GM13976 (cell line): ENCODE measurements around the gene DQX1.
A peak's percentile ranks its signal among the peaks of the same experiment; 100 is the strongest.

Experiments used
- DNase-seq: peaks from one replicate; pipeline ENCODE4 v3.0.0; 2012; ENCODE audit warnings: low spot score
- in situ Hi-C: fragments of 300-500 bp; cut with MboI; formaldehyde crosslinking; loops from one replicate; pipeline ENCODE4 v1.12.0; 2022; ENCODE audit warnings: low sequenced_read_pairs, mixed read lengths, inconsistent platforms; ENCODE audit not compliant: unreplicated experiment
- TF ChIP-seq, protein P1 (sequence below): IDR thresholded peaks from 2 replicates; pipeline ENCODE4 v1.5.1; 2012; ENCODE audit warnings: borderline replicate concordance, mild to moderate bottlenecking; ENCODE audit not compliant: insufficient read depth; ENCODE audit errors: extremely low read depth, missing control alignments, control extremely low read depth

Gene DQX1

DNA sequence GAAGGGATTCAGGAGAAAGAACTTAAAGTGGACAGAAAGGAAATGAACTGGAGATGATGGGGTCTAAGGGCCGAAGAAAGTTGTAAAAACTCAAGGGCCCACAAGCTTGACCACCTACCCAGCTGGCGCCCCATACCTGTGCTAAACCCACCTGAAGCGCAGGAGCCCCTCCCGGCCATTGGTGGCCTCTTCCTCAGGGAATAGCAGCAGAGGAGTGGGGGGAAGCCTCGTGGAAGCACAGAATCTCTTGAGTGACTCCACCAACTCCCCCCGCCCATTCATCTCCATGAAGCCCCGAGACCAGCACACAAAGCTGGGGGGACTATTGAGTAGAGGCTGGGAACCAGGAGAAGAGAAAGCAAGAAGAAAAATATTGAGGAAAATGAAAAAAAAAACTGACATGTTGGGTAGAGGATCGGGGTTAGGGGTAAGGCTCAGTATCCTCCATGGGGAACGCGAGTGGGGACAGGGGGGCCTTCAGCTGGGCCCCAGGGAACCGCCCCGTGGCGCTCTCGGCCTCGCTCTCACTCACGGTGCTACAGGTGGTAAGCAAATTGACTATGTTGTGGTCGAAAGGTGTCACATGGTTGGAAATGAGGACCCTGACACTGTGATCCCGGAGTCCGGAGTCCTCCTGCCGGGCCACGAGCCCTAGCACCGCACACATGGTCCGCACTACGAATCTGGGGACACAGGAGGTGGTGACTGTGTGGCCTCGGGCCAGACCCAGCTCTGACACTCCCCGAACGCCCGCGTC lies 2.7 kb upstream of the DQX1 start:
- DNase-seq: no peak
- in situ Hi-C loops: no loop called here
- TF ChIP-seq, protein P1, sequence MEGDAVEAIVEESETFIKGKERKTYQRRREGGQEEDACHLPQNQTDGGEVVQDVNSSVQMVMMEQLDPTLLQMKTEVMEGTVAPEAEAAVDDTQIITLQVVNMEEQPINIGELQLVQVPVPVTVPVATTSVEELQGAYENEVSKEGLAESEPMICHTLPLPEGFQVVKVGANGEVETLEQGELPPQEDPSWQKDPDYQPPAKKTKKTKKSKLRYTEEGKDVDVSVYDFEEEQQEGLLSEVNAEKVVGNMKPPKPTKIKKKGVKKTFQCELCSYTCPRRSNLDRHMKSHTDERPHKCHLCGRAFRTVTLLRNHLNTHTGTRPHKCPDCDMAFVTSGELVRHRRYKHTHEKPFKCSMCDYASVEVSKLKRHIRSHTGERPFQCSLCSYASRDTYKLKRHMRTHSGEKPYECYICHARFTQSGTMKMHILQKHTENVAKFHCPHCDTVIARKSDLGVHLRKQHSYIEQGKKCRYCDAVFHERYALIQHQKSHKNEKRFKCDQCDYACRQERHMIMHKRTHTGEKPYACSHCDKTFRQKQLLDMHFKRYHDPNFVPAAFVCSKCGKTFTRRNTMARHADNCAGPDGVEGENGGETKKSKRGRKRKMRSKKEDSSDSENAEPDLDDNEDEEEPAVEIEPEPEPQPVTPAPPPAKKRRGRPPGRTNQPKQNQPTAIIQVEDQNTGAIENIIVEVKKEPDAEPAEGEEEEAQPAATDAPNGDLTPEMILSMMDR: peak; percentile 4

GRCh38 chr2:74527741-74528140 lies 1.7 kb upstream of the DQX1 start:
- DNase-seq: no peak
- in situ Hi-C loops: no loop called here
- TF ChIP-seq, protein P1: no peak

DNA sequence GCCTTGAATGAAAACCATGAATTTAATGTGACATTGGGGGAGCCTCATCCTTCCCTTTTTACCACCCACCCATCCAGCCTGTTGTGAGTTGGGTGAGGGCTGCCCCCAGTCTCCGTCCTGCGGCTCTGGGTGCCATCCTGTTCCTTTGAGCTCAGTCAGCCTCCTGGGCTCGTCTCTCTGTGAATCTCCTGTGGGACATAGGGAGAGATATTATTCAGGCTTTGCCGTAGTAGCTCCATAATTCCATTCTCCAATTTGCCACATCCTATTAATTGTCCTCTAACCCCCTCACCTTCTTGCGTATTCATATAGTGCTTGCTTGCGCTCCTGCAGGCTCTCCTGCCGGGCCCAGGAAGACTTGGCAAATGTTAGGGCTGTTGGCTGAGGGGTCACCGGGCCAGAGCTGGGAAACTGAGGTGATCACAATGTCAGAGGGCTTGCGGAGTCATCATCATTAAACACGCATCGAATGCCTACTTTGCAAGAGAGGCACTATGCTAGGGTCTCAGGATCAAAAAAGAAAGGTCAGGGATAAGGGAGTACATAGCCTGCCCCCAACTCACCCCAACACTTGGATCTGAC lies 709 bp upstream of the DQX1 start:
- TF ChIP-seq, protein P1: no peak
- in situ Hi-C loops: no loop called here
- DNase-seq: no peak

DNA sequence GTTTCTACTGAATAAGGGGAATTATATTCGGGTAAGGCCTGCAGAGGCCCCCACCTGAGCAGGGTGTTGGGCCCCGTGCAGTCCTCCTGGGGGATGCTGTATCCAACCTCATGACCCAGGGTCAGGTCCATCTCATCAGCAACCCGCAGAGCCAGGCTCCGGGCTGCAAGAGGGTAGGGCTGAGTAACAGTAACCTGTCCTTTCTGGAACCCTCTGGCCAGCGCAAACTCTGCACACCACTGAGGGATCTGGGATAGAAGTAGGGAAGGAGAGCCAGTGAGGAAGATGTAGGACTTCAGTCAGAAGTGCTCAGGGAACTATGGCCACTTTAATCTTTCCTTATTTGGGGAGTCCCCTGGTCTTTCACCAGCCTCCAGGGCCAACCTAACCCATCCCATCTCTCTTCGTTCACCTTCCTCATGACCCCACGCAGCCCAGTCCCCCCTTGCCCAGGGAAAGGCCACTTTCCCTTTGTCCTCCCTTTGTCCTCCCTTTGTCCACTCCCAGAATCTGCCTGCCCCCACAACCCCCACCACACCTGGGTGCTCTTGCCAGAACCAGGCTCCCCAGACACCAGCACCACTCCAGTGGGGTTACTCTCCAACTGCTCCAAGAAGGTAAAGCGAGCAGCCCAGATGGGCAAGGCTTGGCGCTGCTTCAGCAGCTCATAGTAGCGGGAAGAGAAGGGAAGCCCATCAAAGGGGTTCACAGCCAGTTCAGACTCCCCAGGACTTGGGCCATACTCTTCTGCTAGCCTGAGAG lies 895 bp downstream of the DQX1 start:
- DNase-seq: no peak
- TF ChIP-seq, protein P1: no peak
- in situ Hi-C loops: no loop called here

GRCh38 chr2:74524005-74524404 lies 2.0 kb downstream of the DQX1 start:
- TF ChIP-seq, protein P1: no peak
- in situ Hi-C loops: no loop called here
- DNase-seq: no peak

- in situ Hi-C loops: no loop called here
- TF ChIP-seq, protein P1: no peak
- no peak for DNase-seq
These were observed 3.5 kb downstream of the DQX1 start for GRCh38 chr2:74522516-74522915.
